ENCODE measurements around the gene USH1C.

USH1C gene

DNA sequence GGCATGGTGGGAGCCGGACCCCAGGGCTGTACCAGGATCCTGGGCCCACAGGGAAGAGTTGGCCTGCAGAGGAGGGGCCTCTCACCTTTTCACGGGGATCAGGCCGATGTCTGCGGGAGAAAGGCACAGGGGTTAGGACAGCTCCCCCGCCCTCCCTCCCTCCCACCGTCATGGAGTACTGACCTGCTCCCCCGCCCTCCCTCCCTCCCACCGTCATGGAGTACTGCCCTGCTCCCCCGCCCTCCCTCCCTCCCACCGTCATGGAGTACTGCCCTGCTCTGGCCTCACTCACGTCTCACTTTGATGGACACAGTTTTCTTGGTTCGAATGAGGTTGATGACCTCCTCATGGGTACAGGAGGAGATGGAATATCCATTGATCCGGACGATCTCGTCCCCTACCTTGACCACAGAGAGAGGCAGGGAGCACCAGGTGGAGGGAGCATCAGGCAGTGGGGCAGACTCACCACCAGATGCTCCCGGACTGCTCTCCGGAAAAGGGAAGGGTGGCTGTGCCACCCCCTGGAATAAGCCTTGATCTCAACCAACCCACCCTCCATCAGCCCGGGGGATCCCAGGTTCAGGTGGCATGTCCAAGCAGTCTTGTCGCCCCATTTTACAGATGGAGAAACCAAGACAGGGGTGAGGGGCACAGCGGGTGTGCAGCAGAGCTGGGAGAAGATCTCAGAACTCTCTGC is 17.1 kb downstream of the USH1C start:
- H4K91ac ChIP-seq (ENCODE audit: low read depth, low read length, poor library complexity), result no peak overlapping the region
- H3K27ac ChIP-seq (replicated peaks; ENCODE audit: low read length), result no peak overlapping the region
- no peak overlapping the region for H2BK12ac ChIP-seq (ENCODE audit: low read length)
- H3K9me3 ChIP-seq (replicated peaks in 1 of 2; ENCODE audit: control insufficient read depth in 2 of 2, insufficient read depth in 1 of 2, low read depth in 1 of 2, low read length in 2 of 2), result no peaks in the 10 kb centered on the region
- H3K27me3 ChIP-seq (ENCODE audit: control insufficient read depth in 3 of 3, insufficient read depth in 3 of 3, low read depth in 1 of 3, low read length in 3 of 3), result peaks cover 0 to 46% (median 0%) of the 10 kb centered on the region in 3 experiments
- no peak overlapping the region for H2BK120ac ChIP-seq (ENCODE audit: low read depth, low read length)
- WGBS, 2 donors (ENCODE audit: extremely low coverage in 2 of 2, insufficient read length in 2 of 2, insufficient replicate concordance in 1 of 2), result no CpG with 5 or more reads among the region's 20 CpGs
- no peak overlapping the region for H3K4me3 ChIP-seq (ENCODE audit: low read length in 2 of 2)
- no peak overlapping the region for H2AFZ ChIP-seq (ENCODE audit: low read length)
- H3K36me3 ChIP-seq (replicated peaks in 1 of 2; ENCODE audit: control insufficient read depth in 2 of 2, insufficient read depth in 2 of 2, low read length in 2 of 2), result no peaks in the 10 kb centered on the region
- no peak for DNase-seq (ENCODE audit: low spot score)
- peaks cover 0 to 13% of the 10 kb centered on the region in 2 donors for H3K4me1 ChIP-seq (ENCODE audit: control insufficient read depth in 2 of 2, insufficient read depth in 1 of 2, low read depth in 1 of 2, low read length in 2 of 2)
- H3K18ac ChIP-seq (ENCODE audit: low read length), result no peak overlapping the region
- no peak overlapping the region for H3K9ac ChIP-seq (ENCODE audit: low read depth, low read length, poor library complexity)
- H2BK15ac ChIP-seq (ENCODE audit: low read length), result no peak overlapping the region
- H3K4me2 ChIP-seq (ENCODE audit: insufficient read depth, low read length, poor library complexity, severe bottlenecking), result no peak overlapping the region
- no peak overlapping the region for H4K8ac ChIP-seq (ENCODE audit: low read depth, low read length)
- no peak overlapping the region for H3K23ac ChIP-seq (ENCODE audit: low read depth, low read length, poor library complexity)
- no peak overlapping the region for H3K14ac ChIP-seq (ENCODE audit: low read length)
- no peak overlapping the region for H2BK5ac ChIP-seq (ENCODE audit: low read length)
- no peak overlapping the region for H2AK5ac ChIP-seq (ENCODE audit: low read depth, low read length)
- no peaks in the 10 kb centered on the region for H3K79me1 ChIP-seq (ENCODE audit: low read depth, low read length)
- no peak overlapping the region for H3K4ac ChIP-seq (ENCODE audit: low read length)

DNA sequence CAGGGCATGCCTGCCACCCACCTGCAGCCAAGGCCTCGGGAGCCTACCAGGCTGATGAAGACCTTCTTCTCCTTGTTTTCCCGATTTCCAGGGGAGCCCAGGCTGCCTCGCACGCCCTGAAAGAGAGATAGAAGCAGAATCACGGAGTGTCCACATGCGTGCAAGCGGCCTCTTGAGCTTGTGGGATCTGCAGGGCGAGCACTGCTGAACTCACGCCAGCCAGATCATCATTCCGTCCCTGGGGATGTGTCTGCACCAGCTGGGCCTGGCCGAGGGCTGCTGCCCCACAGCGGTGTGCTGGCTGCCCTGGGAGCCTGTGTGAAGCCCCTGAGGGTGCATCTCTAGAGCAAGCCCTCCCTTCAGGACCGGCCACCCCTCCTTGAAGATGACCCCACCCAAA is 17.9 kb downstream of the USH1C start:
- Histone ChIP-seq H3K27ac (replicated peaks; ENCODE audit: low read length) (no peak overlapping the region), H3K9me3 (replicated peaks in 1 of 2; ENCODE audit: control insufficient read depth in 2 of 2, insufficient read depth in 1 of 2, low read depth in 1 of 2, low read length in 2 of 2) (no peaks in the 10 kb centered on the region), H2BK120ac (ENCODE audit: low read depth, low read length) (no peak overlapping the region), H2AFZ (ENCODE audit: low read length) (no peak overlapping the region), H3K27me3 (ENCODE audit: control insufficient read depth in 3 of 3, insufficient read depth in 3 of 3, low read depth in 1 of 3, low read length in 3 of 3) (peaks cover 0 to 43% (median 0%) of the 10 kb centered on the region in 3 experiments), H3K79me1 (ENCODE audit: low read depth, low read length) (no peaks in the 10 kb centered on the region), H4K8ac (ENCODE audit: low read depth, low read length) (peak overlapping the region; percentile 66), H3K36me3 (replicated peaks in 1 of 2; ENCODE audit: control insufficient read depth in 2 of 2, insufficient read depth in 2 of 2, low read length in 2 of 2) (no peaks in the 10 kb centered on the region), H2BK5ac (ENCODE audit: low read length) (peak overlapping the region; percentile 17), H3K4me1 (ENCODE audit: control insufficient read depth in 2 of 2, insufficient read depth in 1 of 2, low read depth in 1 of 2, low read length in 2 of 2) (peaks cover 0 to 13% of the 10 kb centered on the region in 2 donors), H3K14ac (ENCODE audit: low read length) (no peak overlapping the region), H3K9ac (ENCODE audit: low read depth, low read length, poor library complexity) (peak overlapping the region; percentile 34), H3K4me3 (ENCODE audit: low read length in 2 of 2) (no peak overlapping the region), H3K4me2 (ENCODE audit: insufficient read depth, low read length, poor library complexity, severe bottlenecking) (no peak overlapping the region), H3K4ac (ENCODE audit: low read length) (no peak overlapping the region), H4K91ac (ENCODE audit: low read depth, low read length, poor library complexity) (no peak overlapping the region), H2AK5ac (ENCODE audit: low read depth, low read length) (peak overlapping the region; percentile 59), H3K23ac (ENCODE audit: low read depth, low read length, poor library complexity) (no peak overlapping the region), H2BK15ac (ENCODE audit: low read length) (peak overlapping the region; percentile 52), H3K18ac (ENCODE audit: low read length) (peak overlapping the region; percentile 66), H2BK12ac (ENCODE audit: low read length) (no peak overlapping the region)
- DNase-seq (ENCODE audit: low spot score), result no peak
- WGBS, 2 donors (ENCODE audit: extremely low coverage in 2 of 2, insufficient read length in 2 of 2, insufficient replicate concordance in 1 of 2), result no CpG with 5 or more reads among the region's 13 CpGs

DNA sequence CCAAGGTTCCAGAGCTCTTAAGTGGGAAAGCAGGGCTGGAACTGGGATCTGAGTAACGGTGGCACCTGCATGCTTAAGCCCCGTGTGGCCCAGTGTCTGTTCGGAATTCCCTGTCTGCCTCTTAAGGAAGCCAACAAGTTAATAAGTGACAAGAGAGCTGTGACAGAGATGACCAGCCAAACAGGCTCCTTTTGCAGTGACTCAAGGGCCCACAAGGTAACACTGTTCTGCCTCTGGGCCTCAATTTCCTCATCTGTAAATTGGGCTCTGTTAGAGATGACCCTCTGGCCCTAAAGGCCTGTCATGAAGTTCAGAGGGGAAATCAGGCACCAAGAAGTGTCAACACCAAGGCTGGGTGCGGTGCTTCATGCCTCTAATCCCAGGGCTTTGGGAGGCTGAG is 18.6 kb downstream of the USH1C start:
- no CpG with 5 or more reads among the region's 4 CpGs for WGBS, 2 donors (ENCODE audit: extremely low coverage in 2 of 2, insufficient read length in 2 of 2, insufficient replicate concordance in 1 of 2)
- H3K27me3 ChIP-seq (ENCODE audit: control insufficient read depth in 3 of 3, insufficient read depth in 3 of 3, low read depth in 1 of 3, low read length in 3 of 3), result peaks cover 0 to 42% (median 0%) of the 10 kb centered on the region in 3 experiments

DNA sequence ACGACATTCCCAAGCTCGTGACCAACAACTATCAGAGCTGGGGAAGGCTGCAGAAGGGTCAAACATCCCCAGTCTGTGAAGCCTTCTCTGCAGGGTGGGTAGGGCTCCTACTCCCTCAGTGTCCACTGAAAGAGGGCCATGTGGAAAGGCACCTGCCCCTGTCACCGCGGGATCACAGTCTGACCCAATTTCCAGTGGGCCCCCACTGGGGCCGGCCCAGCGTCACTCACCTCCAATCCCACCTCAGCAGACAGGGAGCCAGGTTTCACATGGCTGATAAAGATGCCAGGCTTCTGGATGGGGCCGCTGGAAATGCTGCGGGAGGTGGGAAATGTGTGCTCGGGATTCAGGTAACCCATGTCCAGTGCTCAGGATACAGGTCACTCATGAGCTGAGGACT is 20.0 kb downstream of the USH1C start:
- Histone ChIP-seq H2AFZ (ENCODE audit: low read length) (no peak overlapping the region), H3K4me2 (ENCODE audit: insufficient read depth, low read length, poor library complexity, severe bottlenecking) (no peak overlapping the region), H3K9me3 (replicated peaks in 1 of 2; ENCODE audit: control insufficient read depth in 2 of 2, insufficient read depth in 1 of 2, low read depth in 1 of 2, low read length in 2 of 2) (no peaks in the 10 kb centered on the region), H2AK5ac (ENCODE audit: low read depth, low read length) (no peak overlapping the region), H3K4me3 (ENCODE audit: low read length in 2 of 2) (no peak overlapping the region), H2BK120ac (ENCODE audit: low read depth, low read length) (no peak overlapping the region), H3K18ac (ENCODE audit: low read length) (no peak overlapping the region), H3K79me1 (ENCODE audit: low read depth, low read length) (no peaks in the 10 kb centered on the region), H3K9ac (ENCODE audit: low read depth, low read length, poor library complexity) (no peak overlapping the region), H3K27me3 (ENCODE audit: control insufficient read depth in 3 of 3, insufficient read depth in 3 of 3, low read depth in 1 of 3, low read length in 3 of 3) (peaks cover 0 to 33% (median 0%) of the 10 kb centered on the region in 3 experiments), H4K91ac (ENCODE audit: low read depth, low read length, poor library complexity) (no peak overlapping the region), H2BK15ac (ENCODE audit: low read length) (no peak overlapping the region), H3K36me3 (replicated peaks in 1 of 2; ENCODE audit: control insufficient read depth in 2 of 2, insufficient read depth in 2 of 2, low read length in 2 of 2) (no peaks in the 10 kb centered on the region), H3K23ac (ENCODE audit: low read depth, low read length, poor library complexity) (no peak overlapping the region), H3K4me1 (ENCODE audit: control insufficient read depth in 2 of 2, insufficient read depth in 1 of 2, low read depth in 1 of 2, low read length in 2 of 2) (peaks cover 0 to 3% of the 10 kb centered on the region in 2 donors), H2BK12ac (ENCODE audit: low read length) (no peak overlapping the region), H3K14ac (ENCODE audit: low read length) (no peak overlapping the region), H3K27ac (replicated peaks; ENCODE audit: low read length) (no peak overlapping the region), H3K4ac (ENCODE audit: low read length) (no peak overlapping the region), H4K8ac (ENCODE audit: low read depth, low read length) (no peak overlapping the region), H2BK5ac (ENCODE audit: low read length) (no peak overlapping the region)
- DNase-seq (ENCODE audit: low spot score), result no peak
- WGBS, 2 donors (ENCODE audit: extremely low coverage in 2 of 2, insufficient read length in 2 of 2, insufficient replicate concordance in 1 of 2), result no CpG with 5 or more reads among the region's 9 CpGs

More for the DNA sequence above, 18.6 kb downstream of the USH1C start:
- H2BK12ac ChIP-seq (ENCODE audit: low read length), result no peak overlapping the region
- H2AFZ ChIP-seq (ENCODE audit: low read length), result no peak overlapping the region
- H4K8ac ChIP-seq (ENCODE audit: low read depth, low read length), result no peak overlapping the region
- H3K4ac ChIP-seq (ENCODE audit: low read length), result no peak overlapping the region
- H3K9ac ChIP-seq (ENCODE audit: low read depth, low read length, poor library complexity), result no peak overlapping the region
- peaks cover 0 to 12% of the 10 kb centered on the region in 2 donors for H3K4me1 ChIP-seq (ENCODE audit: control insufficient read depth in 2 of 2, insufficient read depth in 1 of 2, low read depth in 1 of 2, low read length in 2 of 2)
- no peaks in the 10 kb centered on the region for H3K36me3 ChIP-seq (replicated peaks in 1 of 2; ENCODE audit: control insufficient read depth in 2 of 2, insufficient read depth in 2 of 2, low read length in 2 of 2)
- no peak overlapping the region for H2AK5ac ChIP-seq (ENCODE audit: low read depth, low read length)
- H3K14ac ChIP-seq (ENCODE audit: low read length), result no peak overlapping the region
- H2BK15ac ChIP-seq (ENCODE audit: low read length), result no peak overlapping the region
- no peak overlapping the region for H3K4me2 ChIP-seq (ENCODE audit: insufficient read depth, low read length, poor library complexity, severe bottlenecking)
- H3K27ac ChIP-seq (replicated peaks; ENCODE audit: low read length), result no peak overlapping the region
- H3K23ac ChIP-seq (ENCODE audit: low read depth, low read length, poor library complexity), result no peak overlapping the region
- DNase-seq (ENCODE audit: low spot score), result no peak
- no peaks in the 10 kb centered on the region for H3K9me3 ChIP-seq (replicated peaks in 1 of 2; ENCODE audit: control insufficient read depth in 2 of 2, insufficient read depth in 1 of 2, low read depth in 1 of 2, low read length in 2 of 2)
- no peak overlapping the region for H2BK5ac ChIP-seq (ENCODE audit: low read length)
- H2BK120ac ChIP-seq (ENCODE audit: low read depth, low read length), result no peak overlapping the region
- H3K4me3 ChIP-seq (ENCODE audit: low read length in 2 of 2), result no peak overlapping the region
- H3K79me1 ChIP-seq (ENCODE audit: low read depth, low read length), result no peaks in the 10 kb centered on the region
- H3K18ac ChIP-seq (ENCODE audit: low read length), result no peak overlapping the region
- H4K91ac ChIP-seq (ENCODE audit: low read depth, low read length, poor library complexity), result no peak overlapping the region

Data from neuronal stem cell (in vitro differentiated cells).